Endometrial microvascular endothelial cells (primary cell): ENCODE results near the gene ATG7. TPM values are rescaled to one million over a fixed set of nuclear protein-coding genes. Genes with fewer than 3 reads are reported as not detected.

Experiments
- in situ Hi-C: cut with HindIII; loops from 2 replicates; pipeline ENCODE4 v1.10.0; 2017; ENCODE audit warnings: low sequenced_read_pairs, low pct_unique_long_range_greater_than_20kb; ENCODE audit errors: inconsistent ontology term
- total RNA-seq: library from RNA; depleted of rRNA; stranded (reverse); fragments of >200 nt; gene quantifications from one replicate; pipeline ENCODE4 v1.2.3, GENCODE V29; 2015; ENCODE audit errors: inconsistent ontology term

The ATG7 gene
- total RNA-seq, 1 donor from 2014 or later: 106 TPM

- in situ Hi-C loops: no loop called here
These were observed 276.5 kb downstream of the ATG7 start for GRCh38 chr3:11548721-11549131.

- in situ Hi-C loops: no loop called here
These were observed 277.5 kb downstream of the ATG7 start for GRCh38 chr3:11549580-11550140.

GRCh38 chr3:11551036-11551435, 278.8 kb downstream of the ATG7 start:
- in situ Hi-C loops: no loop called here

GRCh38 chr3:11552289-11553264, 280.4 kb downstream of the ATG7 start:
- in situ Hi-C loops: no loop called here

GRCh38 chr3:11553436-11554235, 281.4 kb downstream of the ATG7 start:
- in situ Hi-C loops: no loop called here

- in situ Hi-C loops: no loop called here
These were observed 282.0 kb downstream of the ATG7 start for GRCh38 chr3:11554236-11554610.

- in situ Hi-C loops: no loop called here
These were observed 282.5 kb downstream of the ATG7 start for GRCh38 chr3:11554666-11555065.

- in situ Hi-C loops: no loop called here
These were observed 283.1 kb downstream of the ATG7 start for GRCh38 chr3:11555211-11555782.

- in situ Hi-C loops: no loop called here
These were observed 283.9 kb downstream of the ATG7 start for GRCh38 chr3:11555881-11556633.

GRCh38 chr3:11556851-11557644, 284.9 kb downstream of the ATG7 start:
- in situ Hi-C loops: no loop called here

- in situ Hi-C loops: no loop called here
These were observed 285.8 kb downstream of the ATG7 start for GRCh38 chr3:11558002-11558401.

- in situ Hi-C loops: no loop called here
These were observed 286.3 kb downstream of the ATG7 start for GRCh38 chr3:11558411-11558903.

- in situ Hi-C loops: no loop called here
These were observed 287.0 kb downstream of the ATG7 start for GRCh38 chr3:11558918-11559815.

GRCh38 chr3:11559816-11560633, 287.8 kb downstream of the ATG7 start:
- in situ Hi-C loops: no loop called here

- in situ Hi-C loops: no loop called here
These were observed 288.5 kb downstream of the ATG7 start for GRCh38 chr3:11560746-11561145.
